ENCODE data around the gene DMC1. TPM values are rescaled to one million over a fixed set of nuclear protein-coding genes. Genes with fewer than 3 reads are reported as not detected.

DMC1 gene
- total and polyA plus RNA-seq, 10 of the 15 experiments (the other 5 are each of a cell fraction or from before 2014, with no cell fraction given), result 1.0 to 21.0 (median 4.5) TPM

GRCh38 chr22:38494939-38495338 lies 75.0 kb downstream of the DMC1 start:
- Histone ChIP-seq H3K27ac (ENCODE audit: control insufficient read depth, insufficient read depth) (no peak overlapping the region), H3K4me3 (no peak overlapping the region), H4K20me1 (ENCODE audit: control insufficient read depth, insufficient read depth) (peaks cover 6% of the 10 kb centered on the region; the same call in 1 of the 2 replicates), H3K9ac (ENCODE audit: control insufficient read depth, insufficient read depth, low read length) (no peak overlapping the region), H3K36me3 (ENCODE audit: control insufficient read depth in 2 of 2, insufficient read depth in 2 of 2, low read length in 1 of 2) (peaks cover 25 to 69% of the 10 kb centered on the region in 2 experiments), H2AFZ (ENCODE audit: control insufficient read depth, low read depth, low read length) (no peak overlapping the region), H3K4me2 (ENCODE audit: control insufficient read depth, insufficient read depth) (no peak overlapping the region), H3K4me1 (ENCODE audit: control insufficient read depth, insufficient read depth, low read length) (no peaks in the 10 kb centered on the region), H3K79me2 (ENCODE audit: control insufficient read depth, insufficient read depth, low read length) (peaks cover 24% of the 10 kb centered on the region), H3K27me3 (replicated peaks in 1 of 2; ENCODE audit: control insufficient read depth in 2 of 2, insufficient read depth in 2 of 2, low read length in 1 of 2) (no peaks in the 10 kb centered on the region), H3K9me3 (replicated peaks; ENCODE audit: control insufficient read depth, insufficient read depth, low read length) (no peaks in the 10 kb centered on the region)
- RAD21 ChIA-PET (ENCODE audit: unreplicated experiment), result no interaction called here
- ATAC-seq (no peak), FAIRE-seq (no peak), DNase-seq (ENCODE audit: low read depth, low spot score) (no peak)
- in situ Hi-C loops (cut with MboI), result no loop called here
- SMC1A ChIA-PET (ENCODE audit: uncharacterized antibody, unreplicated experiment), result interaction anchor here (1.6 kb wide), 1 partner anchor 26 kb away, joined by 4 read pairs; no protein-coding TSS in a partner anchor
- POLR2A ChIA-PET, result interaction anchor here (0.5 kb wide), 1 partner anchor 297 kb away, joined by 3 read pairs; no protein-coding TSS in a partner anchor
- CTCF ChIA-PET, result interaction anchor here (0.6 kb wide), 1 partner anchor 77 kb away, joined by 3 read pairs; no protein-coding TSS in a partner anchor
- no TSS peak for BruUV-seq (replicated peaks)
- TF ChIP-seq CREM (IDR thresholded peaks at IDR 0.05; ENCODE audit: low read depth) (no peak), CHD2 (IDR thresholded peaks at IDR 0.05; ENCODE audit: borderline replicate concordance, low read depth, low read length) (no peak), MLLT1 (IDR thresholded peaks at IDR 0.05) (no peak), CHD4 (IDR thresholded peaks at IDR 0.05) (no peak), TCF7 (IDR thresholded peaks at IDR 0.05; ENCODE audit: borderline replicate concordance) (no peak), RUNX3 (IDR thresholded peaks at IDR 0.05; ENCODE audit: low read length) (no peak), ZBTB40 (IDR thresholded peaks at IDR 0.05; ENCODE audit: borderline replicate concordance) (no peak), SRF (IDR thresholded peaks at IDR 0.05; ENCODE audit: low read depth in 2 of 2, low read length in 2 of 2) (no peak), BCL11A (IDR thresholded peaks at IDR 0.05; ENCODE audit: low read depth, low read length) (no peak), FOXK2 (IDR thresholded peaks at IDR 0.05) (no peak)
- 97% methylated on average over 11 of the region's 12 CpGs for WGBS (ENCODE audit: insufficient coverage, insufficient replicate concordance, low lambda C conversion rate, missing lambda C conversion rate)
- intact Hi-C loops (cut with micrococcal nuclease; ENCODE audit: unreplicated experiment), result no loop called here

Data from GM12878 (cell line).